ENCODE results near the gene BUB1B. TPM values are rescaled to one million over a fixed set of nuclear protein-coding genes. Genes with fewer than 3 reads are reported as not detected.
"Not testable (repeated sequence)": the region's sequence is repeated elsewhere in the genome, so short reads cannot be mapped to it uniquely, and the experiment has no call there.

Gene BUB1B
- total RNA-seq, 1 donor from 2014 or later: 11.9 TPM

DNA sequence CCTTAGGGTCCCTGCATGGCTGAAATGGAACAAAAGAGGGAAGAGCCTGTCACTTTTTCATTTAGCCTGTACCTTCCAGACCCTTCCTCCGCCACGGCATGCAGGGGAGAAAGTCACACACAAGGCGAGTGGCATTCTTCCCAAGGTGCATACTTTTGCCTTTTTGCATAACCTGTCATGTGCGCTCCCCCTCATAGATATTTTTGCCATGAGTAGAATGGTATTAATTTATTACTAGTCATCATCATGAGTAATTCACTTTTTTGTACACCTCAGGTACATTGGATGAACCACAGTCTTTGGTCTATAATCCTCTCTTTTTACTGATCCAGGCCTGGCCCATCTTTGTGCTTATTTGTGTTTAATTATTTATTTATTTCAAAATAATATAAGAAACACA lies 8.9 kb upstream of the BUB1B start:
- peaks cover 4% of the 10 kb centered on the region for H3K4me1 Mint-ChIP-seq (ENCODE audit: unreplicated experiment)
- no peak overlapping the region for H3K4me3 Mint-ChIP-seq (ENCODE audit: unreplicated experiment)
- H3K9me3 Mint-ChIP-seq (ENCODE audit: unreplicated experiment): no peaks in the 10 kb centered on the region
- H3K27me3 Mint-ChIP-seq (ENCODE audit: unreplicated experiment): peaks cover 4% of the 10 kb centered on the region
- DNase-seq (ENCODE audit: low spot score): no peak
- no peak overlapping the region for H3K27ac Mint-ChIP-seq (ENCODE audit: unreplicated experiment)
- no peaks in the 10 kb centered on the region for H3K36me3 Mint-ChIP-seq (ENCODE audit: low read depth, unreplicated experiment)
- TF ChIP-seq, protein P1, sequence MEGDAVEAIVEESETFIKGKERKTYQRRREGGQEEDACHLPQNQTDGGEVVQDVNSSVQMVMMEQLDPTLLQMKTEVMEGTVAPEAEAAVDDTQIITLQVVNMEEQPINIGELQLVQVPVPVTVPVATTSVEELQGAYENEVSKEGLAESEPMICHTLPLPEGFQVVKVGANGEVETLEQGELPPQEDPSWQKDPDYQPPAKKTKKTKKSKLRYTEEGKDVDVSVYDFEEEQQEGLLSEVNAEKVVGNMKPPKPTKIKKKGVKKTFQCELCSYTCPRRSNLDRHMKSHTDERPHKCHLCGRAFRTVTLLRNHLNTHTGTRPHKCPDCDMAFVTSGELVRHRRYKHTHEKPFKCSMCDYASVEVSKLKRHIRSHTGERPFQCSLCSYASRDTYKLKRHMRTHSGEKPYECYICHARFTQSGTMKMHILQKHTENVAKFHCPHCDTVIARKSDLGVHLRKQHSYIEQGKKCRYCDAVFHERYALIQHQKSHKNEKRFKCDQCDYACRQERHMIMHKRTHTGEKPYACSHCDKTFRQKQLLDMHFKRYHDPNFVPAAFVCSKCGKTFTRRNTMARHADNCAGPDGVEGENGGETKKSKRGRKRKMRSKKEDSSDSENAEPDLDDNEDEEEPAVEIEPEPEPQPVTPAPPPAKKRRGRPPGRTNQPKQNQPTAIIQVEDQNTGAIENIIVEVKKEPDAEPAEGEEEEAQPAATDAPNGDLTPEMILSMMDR (IDR thresholded peaks at IDR 0.05; ENCODE audit: unreplicated experiment): no peak

DNA sequence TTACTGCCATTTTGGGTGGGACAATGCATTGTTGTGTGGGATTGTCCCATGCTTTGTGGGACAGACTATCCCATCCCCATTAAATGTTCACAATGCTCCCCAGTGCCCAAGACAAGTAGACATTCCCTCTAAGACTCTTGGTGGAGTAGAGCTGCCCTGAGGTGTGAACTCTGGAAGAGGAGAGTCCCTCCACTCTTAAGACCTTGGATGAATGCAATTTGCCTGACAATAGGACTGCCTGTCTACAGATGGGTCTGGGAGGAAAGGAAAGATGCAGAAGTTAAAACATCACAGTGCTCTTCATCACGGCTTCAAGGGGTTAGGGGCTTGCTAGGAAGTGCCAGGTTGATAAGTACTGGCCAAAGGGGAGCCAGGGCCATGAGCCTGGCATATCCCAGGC lies 6.0 kb upstream of the BUB1B start:
- H3K4me1 Mint-ChIP-seq (ENCODE audit: unreplicated experiment); H3K4me3 Mint-ChIP-seq (ENCODE audit: unreplicated experiment); H3K9me3 Mint-ChIP-seq (ENCODE audit: unreplicated experiment); DNase-seq (ENCODE audit: low spot score); H3K27ac Mint-ChIP-seq (ENCODE audit: unreplicated experiment); H3K36me3 Mint-ChIP-seq (ENCODE audit: low read depth, unreplicated experiment); H3K27me3 Mint-ChIP-seq (ENCODE audit: unreplicated experiment): not testable (repeated sequence)

DNA sequence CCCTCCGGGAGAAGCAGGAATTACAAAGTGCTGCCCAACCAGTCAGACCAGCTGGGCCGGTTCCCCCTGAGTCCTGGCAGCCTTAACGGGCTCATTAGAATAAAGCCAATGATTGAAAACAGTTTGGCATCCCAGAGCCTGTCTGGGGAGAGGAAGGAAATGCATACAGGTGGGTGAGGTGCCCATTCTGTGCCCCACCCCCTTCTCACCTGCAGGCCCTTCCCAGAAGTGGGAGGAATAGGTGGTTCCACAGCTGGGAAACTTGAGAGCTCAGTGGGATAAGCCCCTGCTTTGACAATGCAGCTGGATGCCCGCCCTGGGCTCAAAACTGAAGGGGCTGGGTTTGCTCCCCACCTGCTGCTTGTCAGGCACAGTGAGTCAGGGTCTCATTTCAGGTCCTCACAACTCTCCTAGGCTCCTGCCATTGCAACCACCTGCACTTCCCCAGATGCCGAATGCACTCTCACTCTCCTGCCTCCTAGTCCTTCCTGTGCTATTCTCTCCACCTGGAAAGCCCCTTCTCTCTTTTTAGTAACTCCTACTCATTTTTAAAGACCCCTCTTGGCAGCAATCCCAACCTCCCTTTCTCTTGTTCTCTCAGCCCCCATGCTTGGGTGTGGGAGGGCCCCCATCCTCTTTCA lies 5.5 kb upstream of the BUB1B start:
- no peak for DNase-seq (ENCODE audit: low spot score)
- Mint-ChIP-seq H3K27ac (ENCODE audit: unreplicated experiment) (no peak overlapping the region), H3K4me1 (ENCODE audit: unreplicated experiment) (peaks cover 4% of the 10 kb centered on the region), H3K9me3 (ENCODE audit: unreplicated experiment) (no peaks in the 10 kb centered on the region), H3K36me3 (ENCODE audit: low read depth, unreplicated experiment) (no peaks in the 10 kb centered on the region), H3K27me3 (ENCODE audit: unreplicated experiment) (peaks cover 7% of the 10 kb centered on the region), H3K4me3 (ENCODE audit: unreplicated experiment) (no peak overlapping the region)
- TF ChIP-seq, protein P1 (IDR thresholded peaks at IDR 0.05; ENCODE audit: unreplicated experiment): no peak

DNA sequence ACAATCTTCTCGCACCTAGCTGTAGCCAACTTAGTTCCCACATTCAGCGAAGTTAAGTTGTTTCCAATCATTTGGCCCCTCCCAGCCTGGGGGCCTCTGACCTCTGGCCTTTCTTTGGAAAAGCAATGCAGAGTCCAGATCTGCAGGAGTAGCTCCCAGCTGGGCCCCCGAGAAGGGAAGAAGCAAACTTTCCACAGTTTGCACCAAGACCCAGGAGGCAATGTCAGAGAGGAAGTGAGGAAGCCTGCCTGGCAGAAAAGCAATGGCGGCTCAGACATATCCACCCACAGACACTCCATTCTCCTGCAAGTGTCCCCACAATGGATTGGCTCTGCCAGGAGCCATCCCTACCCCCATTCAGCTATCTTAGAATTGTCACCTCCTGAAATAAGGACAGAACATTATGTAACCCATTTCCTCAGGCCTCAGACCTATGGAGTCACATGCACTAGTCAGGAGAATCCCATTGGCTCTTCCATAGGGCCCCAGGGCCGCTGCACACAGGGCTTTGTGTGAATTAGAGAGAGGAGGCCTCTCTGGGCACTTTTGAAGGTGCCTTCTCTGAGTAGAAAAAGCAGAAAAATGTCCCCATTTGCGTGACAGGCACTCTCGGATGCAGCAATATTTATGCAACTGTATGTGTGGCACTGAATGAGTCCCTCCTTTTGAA lies 3.0 kb upstream of the BUB1B start:
- H3K4me1 Mint-ChIP-seq (ENCODE audit: unreplicated experiment): peaks cover 4% of the 10 kb centered on the region
- no peak for DNase-seq (ENCODE audit: low spot score)
- no peak overlapping the region for H3K27ac Mint-ChIP-seq (ENCODE audit: unreplicated experiment)
- no peaks in the 10 kb centered on the region for H3K9me3 Mint-ChIP-seq (ENCODE audit: unreplicated experiment)
- no peak overlapping the region for H3K4me3 Mint-ChIP-seq (ENCODE audit: unreplicated experiment)
- H3K27me3 Mint-ChIP-seq (ENCODE audit: unreplicated experiment): peaks cover 7% of the 10 kb centered on the region
- TF ChIP-seq, protein P1 (IDR thresholded peaks at IDR 0.05; ENCODE audit: unreplicated experiment): no peak
- H3K36me3 Mint-ChIP-seq (ENCODE audit: low read depth, unreplicated experiment): no peaks in the 10 kb centered on the region

DNA sequence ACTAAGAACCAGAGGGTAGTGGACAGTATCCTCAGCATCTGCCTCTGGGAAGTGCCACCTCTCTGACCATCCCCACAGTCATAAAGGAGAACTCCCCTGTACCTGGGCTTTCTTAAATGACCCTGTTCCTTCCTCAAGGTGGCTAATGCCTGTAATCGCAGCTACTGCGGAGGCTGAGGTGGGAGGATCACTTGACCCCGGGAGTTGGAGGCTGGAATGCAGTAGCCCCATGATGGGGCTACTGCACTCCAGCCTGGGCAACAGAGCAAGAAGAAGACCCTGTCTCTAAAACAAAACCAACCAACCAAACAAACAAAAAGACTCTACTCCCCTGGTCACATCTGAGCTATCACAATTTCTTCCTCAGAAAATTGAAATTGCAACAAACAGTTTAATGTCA lies 848 bp upstream of the BUB1B start:
- DNase-seq (ENCODE audit: low spot score): no peak
- peaks cover 4% of the 10 kb centered on the region for H3K4me1 Mint-ChIP-seq (ENCODE audit: unreplicated experiment)
- H3K36me3 Mint-ChIP-seq (ENCODE audit: low read depth, unreplicated experiment): no peaks in the 10 kb centered on the region
- H3K27me3 Mint-ChIP-seq (ENCODE audit: unreplicated experiment): peaks cover 7% of the 10 kb centered on the region
- TF ChIP-seq, protein P1 (IDR thresholded peaks at IDR 0.05; ENCODE audit: unreplicated experiment): no peak
- no peak overlapping the region for H3K4me3 Mint-ChIP-seq (ENCODE audit: unreplicated experiment)
- H3K27ac Mint-ChIP-seq (ENCODE audit: unreplicated experiment): no peak overlapping the region
- no peaks in the 10 kb centered on the region for H3K9me3 Mint-ChIP-seq (ENCODE audit: unreplicated experiment)

Data from endothelial cell (in vitro differentiated cells).